HS-5 (cell line): Measurements from ENCODE around the gene FILIP1.

Experiments
- DNase-seq: peaks from one replicate; pipeline ENCODE4 v3.0.0-alpha.2; 2012; ENCODE audit warnings: low read depth

The FILIP1 gene

DNA sequence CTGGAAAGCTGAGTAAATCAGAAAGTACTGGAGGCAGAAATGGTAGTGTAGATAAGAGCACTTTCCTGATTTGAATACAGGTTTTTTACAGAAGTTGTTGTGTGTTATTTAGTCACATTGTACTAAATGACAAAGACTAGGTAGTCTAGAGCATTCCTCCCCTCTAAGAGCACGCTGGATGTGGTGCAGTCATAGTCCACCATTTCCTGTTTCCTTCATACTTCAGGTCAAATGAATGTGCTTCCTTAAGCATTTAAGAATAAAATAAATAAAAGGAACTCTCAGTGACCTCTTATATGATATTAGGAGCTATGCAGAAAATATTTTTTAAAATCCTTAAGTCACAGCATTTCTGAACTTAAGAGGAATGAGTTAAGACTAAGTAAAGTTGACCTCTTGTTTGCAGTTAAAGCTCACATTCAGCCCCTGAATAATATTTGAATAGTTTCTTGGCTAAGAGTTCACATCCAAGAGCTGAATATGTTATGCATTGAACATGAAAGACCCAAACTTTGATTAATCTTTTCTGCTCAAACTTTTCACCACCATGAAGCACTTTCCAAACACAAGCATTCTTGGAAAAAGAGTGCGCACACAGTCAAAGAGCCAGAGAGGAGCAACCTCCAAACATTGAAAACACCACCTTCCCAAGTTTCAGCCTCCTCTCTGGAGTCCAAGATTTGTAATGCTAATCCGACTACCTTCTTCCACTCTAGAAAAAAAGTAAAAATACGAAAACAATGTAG lies 155.6 kb downstream of the FILIP1 start:
- no peak for DNase-seq

DNA sequence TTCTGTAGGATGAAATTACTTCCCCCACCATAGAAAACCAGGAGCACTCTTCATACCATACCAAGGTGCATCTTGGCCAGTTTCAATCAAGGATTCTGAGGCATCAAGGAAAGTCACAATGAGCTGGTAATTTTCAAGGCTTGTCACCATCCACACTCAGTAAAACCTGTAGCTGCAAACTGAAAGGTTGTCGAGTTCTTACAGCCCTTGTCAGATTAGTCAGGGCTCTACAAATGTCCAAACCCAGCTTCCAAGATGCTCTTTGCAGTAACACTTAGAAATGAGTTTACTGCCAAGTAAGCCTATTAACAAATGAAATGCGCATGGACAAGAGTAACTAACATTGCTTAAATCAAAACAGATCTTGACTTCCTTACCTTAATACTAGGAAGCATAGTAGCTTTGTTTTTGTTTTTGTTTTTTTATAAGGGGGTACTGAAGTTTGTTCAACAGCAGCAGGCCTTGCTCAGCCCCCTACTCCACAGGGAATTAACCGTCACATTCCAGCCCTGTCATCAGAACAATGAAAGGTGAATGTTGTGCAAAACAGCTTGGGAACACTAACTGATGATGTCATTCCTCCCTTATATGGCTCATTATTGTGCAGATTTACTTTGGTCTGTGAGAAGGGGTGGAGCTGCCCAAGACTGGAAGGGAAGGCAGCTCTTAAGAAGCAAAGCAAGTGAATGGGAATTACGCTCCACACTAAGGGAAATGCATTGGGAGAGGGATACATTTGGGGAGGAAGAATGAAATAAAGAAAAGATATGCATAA lies 159.1 kb downstream of the FILIP1 start:
- no peak for DNase-seq

- DNase-seq, result no peak
These were observed 159.9 kb downstream of the FILIP1 start for GRCh38 chr6:75333676-75334200.

DNA sequence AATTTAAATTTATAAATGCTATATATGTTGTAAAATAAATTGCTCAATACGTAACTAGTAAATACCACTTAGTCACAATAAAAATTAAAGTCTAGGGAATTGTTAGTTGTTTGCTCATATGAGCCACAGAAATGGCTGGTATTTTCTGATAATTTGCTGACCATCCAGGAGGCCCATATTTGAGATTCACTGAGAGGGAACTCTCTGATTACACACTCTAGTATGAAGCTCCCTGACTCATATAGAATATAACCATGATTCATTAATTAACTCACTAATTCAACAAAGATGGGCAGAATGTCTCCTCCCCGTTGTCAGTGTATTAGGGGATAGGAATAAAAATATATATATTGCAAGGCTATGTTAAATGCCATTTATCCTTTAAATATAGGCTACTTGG lies 162.4 kb downstream of the FILIP1 start:
- peak; percentile 77 for DNase-seq

DNA sequence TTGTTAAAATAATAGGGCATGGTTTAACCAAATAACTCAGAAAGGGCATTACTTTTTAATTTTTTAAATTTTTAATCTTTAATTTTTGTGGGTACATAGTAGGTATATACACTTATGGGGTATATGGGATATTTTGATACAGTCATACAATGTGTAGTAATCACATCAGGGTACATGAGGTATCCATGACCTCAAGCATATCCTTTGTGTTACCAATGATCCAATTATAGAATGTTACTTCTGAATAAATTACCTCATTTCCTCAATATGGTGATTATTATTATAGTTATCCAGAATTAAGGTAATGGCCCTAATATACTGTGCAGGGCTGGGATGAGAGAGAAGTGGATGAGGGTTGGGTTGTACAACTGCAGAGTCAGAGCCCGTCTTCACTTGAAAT lies 163.9 kb downstream of the FILIP1 start:
- no peak for DNase-seq

GRCh38 chr6:75327807-75328206 lies 165.8 kb downstream of the FILIP1 start:
- DNase-seq, result no peak

GRCh38 chr6:75326557-75327258 lies 166.9 kb downstream of the FILIP1 start:
- no peak for DNase-seq

DNA sequence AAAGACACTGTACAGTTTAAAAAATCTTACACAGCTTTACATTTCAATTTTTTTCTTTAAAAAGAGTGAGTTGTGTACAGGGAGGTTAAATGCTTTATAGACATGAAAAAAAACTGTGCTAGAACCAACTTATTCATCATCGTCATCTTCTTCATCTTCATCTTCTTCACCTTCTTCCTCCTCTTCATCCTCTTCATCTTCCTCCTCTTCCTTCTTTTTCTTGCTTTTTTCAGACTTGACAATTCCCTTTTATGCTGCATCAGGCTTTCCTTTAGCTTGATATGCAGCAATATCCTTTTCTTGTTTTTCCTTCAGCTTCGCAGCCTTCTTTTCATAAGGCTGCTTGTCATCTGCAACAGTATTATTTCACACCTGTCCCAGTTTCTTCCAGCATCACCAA lies 174.7 kb downstream of the FILIP1 start:
- no peak for DNase-seq

- DNase-seq, result peak; percentile 24
These were observed 175.9 kb downstream of the FILIP1 start for GRCh38 chr6:75317503-75318206.

- DNase-seq, result no peak
These were observed 177.6 kb downstream of the FILIP1 start for GRCh38 chr6:75315978-75316377.

DNA sequence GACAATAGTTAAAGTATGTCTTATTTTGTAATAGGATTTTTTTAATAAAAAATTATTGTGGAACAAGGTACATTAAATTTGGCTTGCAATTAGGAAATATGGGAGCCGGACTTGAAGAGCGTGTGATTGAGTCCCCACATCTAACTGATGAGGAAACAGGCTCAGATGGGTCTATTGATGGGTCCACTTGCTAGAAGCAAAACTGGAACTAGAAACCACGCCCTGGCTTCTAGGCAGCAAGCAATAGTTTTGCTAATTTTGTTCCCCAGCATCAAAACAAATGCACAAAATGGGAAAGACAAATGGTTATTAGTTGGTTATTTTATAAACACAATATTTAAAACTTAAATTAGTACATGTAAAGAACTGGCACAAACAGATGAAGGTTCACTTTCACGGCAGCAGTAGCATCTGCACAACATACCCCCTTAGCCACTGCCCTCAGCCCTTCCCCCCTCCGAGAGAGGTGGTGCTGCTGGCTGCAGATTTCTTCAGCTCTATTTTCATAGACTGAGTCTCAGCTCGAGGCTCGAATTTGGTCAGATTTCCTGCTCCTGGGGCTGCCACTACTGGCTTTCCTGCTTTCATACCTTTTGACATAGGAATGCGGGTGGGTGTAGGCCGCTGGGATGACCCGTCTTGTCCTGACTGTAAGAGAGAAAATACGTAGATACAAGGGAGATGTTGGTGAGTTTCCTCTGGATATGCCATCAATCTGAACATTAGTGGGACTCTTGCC lies 185.2 kb downstream of the FILIP1 start:
- DNase-seq, result no peak

- DNase-seq, result no peak
These were observed 186.1 kb downstream of the FILIP1 start for GRCh38 chr6:75307364-75308004.

DNA sequence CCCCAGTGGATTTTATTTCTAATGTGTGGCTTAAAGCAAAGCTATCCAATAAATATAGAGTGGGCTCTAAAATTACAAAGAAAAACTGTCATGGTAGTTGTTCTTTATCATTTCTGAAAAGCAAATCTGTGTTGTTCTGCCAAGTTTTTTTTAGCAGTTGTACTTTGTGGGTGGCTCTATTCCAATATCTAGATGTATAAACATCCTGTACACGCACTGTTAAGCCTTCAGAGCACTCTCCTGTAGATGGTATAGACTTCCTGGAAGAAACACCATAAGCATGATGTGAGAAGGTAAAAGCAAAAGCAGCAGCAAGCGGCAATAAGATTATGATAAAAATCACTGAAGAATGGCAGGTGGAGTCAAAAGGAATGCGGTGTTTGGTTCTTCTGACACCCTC lies 187.5 kb downstream of the FILIP1 start:
- DNase-seq, result no peak

- DNase-seq, result no peak
These were observed 188.0 kb downstream of the FILIP1 start for GRCh38 chr6:75305573-75305972.

GRCh38 chr6:75302280-75302679 lies 191.3 kb downstream of the FILIP1 start:
- no peak for DNase-seq

DNA sequence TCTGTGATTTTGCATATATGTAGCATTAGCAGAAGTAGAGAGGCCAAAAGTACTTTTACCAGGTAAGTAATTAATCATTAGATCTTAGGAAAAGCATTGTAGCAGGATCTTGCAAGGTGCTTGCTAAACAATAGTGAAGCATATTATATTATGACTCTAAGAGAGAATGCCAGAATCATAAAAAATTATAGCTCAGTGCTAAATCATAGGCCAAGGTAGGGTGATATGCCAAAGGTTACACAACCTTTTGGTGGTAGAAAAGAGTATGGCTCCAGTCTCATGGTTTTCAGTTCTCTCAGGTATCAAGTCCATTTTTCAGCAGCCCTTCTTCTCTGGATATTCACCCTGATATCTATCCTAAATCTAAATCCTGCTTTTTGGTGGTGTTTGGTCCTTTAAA lies 192.1 kb downstream of the FILIP1 start:
- no peak for DNase-seq

- DNase-seq, result no peak
These were observed 192.5 kb downstream of the FILIP1 start for GRCh38 chr6:75301088-75301487.

- DNase-seq, result no peak
These were observed 193.1 kb downstream of the FILIP1 start for GRCh38 chr6:75300531-75300855.

GRCh38 chr6:75299801-75300530 lies 193.6 kb downstream of the FILIP1 start:
- no peak for DNase-seq
